GM10248 (cell line): ENCODE results near the gene SIT1.
A peak's percentile ranks its signal among the peaks of the same experiment; 100 is the strongest.

Experiments
- CTCF ChIA-PET: fragments of 300-600 bp; sonication (Branson Sonifier 250); formaldehyde crosslinking; extraction: SDS; loops from one replicate; lab custom pipeline; 2021; ENCODE audit warnings: antibody characterized with exemption; lab: Yijun Ruan, JAX
- POLR2A ChIA-PET: fragments of 350-650 bp; sonication (Branson Sonifier 250); formaldehyde crosslinking; extraction: SDS; loops from one replicate; lab custom pipeline; 2020; ENCODE audit warnings: antibody characterized with exemption; lab: Yijun Ruan, JAX
- DNase-seq: peaks from one replicate; pipeline ENCODE4 v3.0.0; 2012; ENCODE audit errors: extremely low spot score
- TF ChIP-seq, protein P1 (sequence below): IDR thresholded peaks from 2 replicates; pipeline ENCODE4 v1.5.1; 2012; ENCODE audit warnings: mild to moderate bottlenecking, low read depth; ENCODE audit errors: extremely low read depth, missing control alignments, control extremely low read depth

SIT1 gene

DNA sequence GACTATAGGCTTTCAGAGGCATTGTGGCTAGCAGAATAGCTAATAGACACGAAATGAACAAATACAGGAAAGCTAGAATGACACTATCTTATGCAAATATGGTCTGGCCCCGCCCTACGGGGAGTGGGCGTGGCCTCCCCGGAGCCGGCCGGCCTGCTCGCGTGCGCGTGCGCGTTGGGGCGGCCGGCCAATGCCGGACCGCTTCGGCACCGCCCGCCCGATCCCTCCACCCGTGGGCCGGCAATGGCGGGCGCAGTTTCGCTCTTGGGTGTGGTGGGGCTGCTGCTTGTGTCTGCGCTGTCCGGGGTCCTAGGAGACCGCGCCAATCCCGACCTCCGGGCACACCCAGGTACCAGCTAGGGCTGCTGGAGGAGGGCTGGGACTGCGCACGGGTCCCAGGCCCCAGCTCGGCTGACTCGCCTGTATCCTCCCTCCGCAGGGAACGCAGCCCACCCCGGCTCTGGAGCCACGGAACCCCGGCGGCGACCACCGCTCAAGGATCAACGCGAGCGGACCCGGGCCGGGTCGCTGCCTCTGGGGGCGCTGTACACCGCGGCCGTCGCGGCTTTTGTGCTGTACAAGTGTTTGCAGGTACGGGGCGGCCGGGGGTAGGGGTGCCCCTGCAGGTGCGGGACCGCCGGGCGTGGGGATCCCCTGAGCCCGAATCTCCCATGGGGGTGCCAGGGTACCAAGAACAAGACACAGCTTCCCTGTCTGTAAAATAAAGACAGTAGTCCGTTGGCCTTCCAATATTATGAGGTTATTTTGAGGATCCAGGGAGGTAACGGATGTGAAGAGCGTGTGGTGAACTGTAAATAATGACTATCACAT lies 7.6 kb upstream of the SIT1 start, which contains the start of gene CCDC107:
CCDC107 (plus strand) TSS at position 156 of the 831 bp plus-strand sequence; CDS start at position 244, 88 bp downstream.
- TF ChIP-seq, protein P1, sequence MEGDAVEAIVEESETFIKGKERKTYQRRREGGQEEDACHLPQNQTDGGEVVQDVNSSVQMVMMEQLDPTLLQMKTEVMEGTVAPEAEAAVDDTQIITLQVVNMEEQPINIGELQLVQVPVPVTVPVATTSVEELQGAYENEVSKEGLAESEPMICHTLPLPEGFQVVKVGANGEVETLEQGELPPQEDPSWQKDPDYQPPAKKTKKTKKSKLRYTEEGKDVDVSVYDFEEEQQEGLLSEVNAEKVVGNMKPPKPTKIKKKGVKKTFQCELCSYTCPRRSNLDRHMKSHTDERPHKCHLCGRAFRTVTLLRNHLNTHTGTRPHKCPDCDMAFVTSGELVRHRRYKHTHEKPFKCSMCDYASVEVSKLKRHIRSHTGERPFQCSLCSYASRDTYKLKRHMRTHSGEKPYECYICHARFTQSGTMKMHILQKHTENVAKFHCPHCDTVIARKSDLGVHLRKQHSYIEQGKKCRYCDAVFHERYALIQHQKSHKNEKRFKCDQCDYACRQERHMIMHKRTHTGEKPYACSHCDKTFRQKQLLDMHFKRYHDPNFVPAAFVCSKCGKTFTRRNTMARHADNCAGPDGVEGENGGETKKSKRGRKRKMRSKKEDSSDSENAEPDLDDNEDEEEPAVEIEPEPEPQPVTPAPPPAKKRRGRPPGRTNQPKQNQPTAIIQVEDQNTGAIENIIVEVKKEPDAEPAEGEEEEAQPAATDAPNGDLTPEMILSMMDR = peak; percentile 68
- DNase-seq = peak; percentile 97
- CTCF ChIA-PET = interaction anchor here (0.7 to 12.2 kb wide), 33 partner anchors 8 to 562 kb away, joined by 3 to 138 read pairs (median 5); partner anchors contain the start of genes FAM221B, GBA2, MSMP and PIGO
- POLR2A ChIA-PET = interaction anchor here (0.6 to 1.2 kb wide), 4 partner anchors 13 to 198 kb away, joined by 3 read pairs; partner anchors contain the start of gene TESK1

DNA sequence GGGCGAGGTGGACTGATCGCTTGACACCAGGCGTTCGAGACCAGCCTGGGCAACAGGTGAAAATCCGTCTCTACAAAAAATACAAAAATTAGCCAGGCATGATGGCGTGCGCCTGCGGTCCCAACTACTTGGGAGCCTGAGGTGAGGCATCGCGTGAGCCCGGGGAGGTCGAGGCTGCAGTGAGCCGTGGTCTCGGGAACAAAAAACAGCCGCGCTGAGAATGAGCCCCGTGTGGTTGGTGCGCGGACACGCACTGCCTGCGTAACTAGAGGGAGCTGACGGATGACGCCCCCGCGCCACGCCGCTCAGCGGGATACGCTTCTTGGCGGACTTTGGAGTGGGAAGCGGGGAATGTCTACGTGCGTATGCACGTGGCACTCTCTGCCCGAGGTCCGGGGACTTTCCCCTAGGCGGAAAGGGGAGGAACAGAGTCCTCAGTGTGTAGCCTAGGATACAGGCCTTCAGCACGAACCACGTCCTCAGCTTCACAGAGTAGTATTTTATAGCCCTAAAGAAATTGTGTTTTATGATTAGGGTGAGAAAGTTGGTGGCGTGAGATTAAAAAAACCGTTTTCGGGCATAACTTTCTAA lies 6.9 kb upstream of the SIT1 start, which contains the start of gene RMRP:
RMRP (minus strand) TSS at position 474 of the 591 bp plus-strand sequence.
- DNase-seq = peak; percentile 92
- TF ChIP-seq, protein P1 = no peak
- CTCF ChIA-PET = interaction anchor here (0.9 to 12.2 kb wide), 26 partner anchors 8 to 561 kb away, joined by 3 to 138 read pairs (median 5); partner anchors contain the start of genes FAM221B, GBA2, MSMP and PIGO
- POLR2A ChIA-PET = interaction anchor here (0.6 to 1.2 kb wide), 5 partner anchors 12 to 199 kb away, joined by 3 read pairs; partner anchors contain the start of genes CREB3, TESK1 and TLN1

DNA sequence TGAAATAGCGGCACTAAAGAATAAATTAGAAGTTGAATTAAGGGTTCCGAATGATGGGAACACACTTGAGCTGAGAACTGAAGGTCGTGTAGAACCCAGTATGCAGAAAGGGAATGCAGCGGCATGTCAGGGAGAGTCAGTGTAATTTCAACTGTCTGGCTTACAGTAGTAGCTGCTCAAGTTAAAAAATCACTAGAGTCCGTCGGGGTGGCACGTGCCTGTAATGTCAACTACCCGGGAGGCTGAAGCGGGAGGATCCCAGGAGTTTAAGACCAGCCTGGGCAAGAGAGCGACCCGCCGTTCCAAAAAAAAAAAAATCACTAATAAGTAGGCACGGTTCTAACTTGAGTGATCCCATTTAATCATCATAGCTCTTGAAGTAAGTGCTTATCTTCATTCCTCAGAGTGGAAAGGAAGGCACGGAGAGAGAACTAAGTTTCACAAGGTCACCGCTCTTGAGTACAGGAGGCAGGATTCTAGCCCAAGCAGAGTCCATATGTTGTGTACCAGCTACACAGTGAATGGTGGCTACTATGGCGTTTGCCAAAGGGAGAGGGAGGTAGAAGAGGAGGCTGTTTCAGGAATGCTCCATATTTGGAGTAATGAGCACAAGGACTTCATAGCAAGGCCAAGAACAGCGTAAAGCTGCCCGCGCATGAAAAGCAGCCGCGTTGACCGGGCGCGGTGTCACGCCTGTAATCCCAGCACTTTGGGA lies 6.3 kb upstream of the SIT1 start:
- no peak for DNase-seq
- POLR2A ChIA-PET = interaction anchor here (0.9 to 1.2 kb wide), 3 partner anchors 11 to 76 kb away, joined by 3 read pairs; partner anchors contain the start of genes CREB3, TESK1 and TLN1
- TF ChIP-seq, protein P1 = no peak
- CTCF ChIA-PET = interaction anchor here (0.7 to 12.2 kb wide), 21 partner anchors 9 to 560 kb away, joined by 3 to 138 read pairs (median 5); partner anchors contain the start of genes FAM221B, GBA2, MSMP and PIGO

DNA sequence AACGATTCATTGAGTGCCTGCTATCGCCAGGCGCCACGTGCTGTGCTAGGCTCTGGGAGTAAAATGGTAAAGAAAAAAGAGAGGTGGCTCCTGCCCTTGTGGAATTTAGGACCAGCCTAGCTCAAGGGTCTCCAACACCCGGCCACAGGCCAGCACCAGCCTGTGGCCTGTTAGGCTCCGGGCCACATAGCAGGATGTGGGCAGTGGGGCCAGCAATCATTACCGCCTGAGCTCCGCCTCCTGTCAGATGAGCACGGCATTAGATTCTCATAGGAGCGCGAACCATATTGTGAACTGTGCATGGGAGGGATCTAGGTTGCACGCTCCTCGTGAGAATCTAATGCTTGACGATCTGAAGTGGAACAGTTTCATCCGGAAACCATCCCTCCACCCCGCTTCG lies 5.6 kb upstream of the SIT1 start:
- CTCF ChIA-PET = interaction anchor here (0.7 to 12.2 kb wide), 12 partner anchors 8 to 93 kb away, joined by 3 to 138 read pairs (median 6); partner anchors contain the start of genes CREB3, GBA2, RGP1 and TLN1
- POLR2A ChIA-PET = no interaction called here
- no peak for DNase-seq
- TF ChIP-seq, protein P1 = no peak

DNA sequence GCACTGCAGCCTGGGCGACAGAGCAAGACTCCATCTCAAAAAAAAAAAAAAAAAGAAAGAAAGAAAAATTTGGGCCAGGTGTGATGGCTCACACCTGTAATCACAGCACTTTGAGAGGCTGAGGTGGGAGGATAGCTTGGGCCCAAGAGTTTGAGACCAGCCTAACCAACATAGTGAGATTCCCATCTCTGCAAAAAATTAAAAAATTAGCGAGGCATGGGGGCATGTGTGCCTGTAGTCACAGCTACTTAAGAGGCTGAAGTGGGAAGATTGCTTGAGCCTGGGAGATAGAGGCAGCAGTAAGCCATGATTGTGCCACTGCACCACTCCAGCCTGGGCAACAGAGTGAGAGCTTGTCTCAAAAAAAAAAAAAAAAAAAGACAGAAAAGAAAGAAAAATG lies 2.9 kb upstream of the SIT1 start:
- TF ChIP-seq, protein P1 = no peak
- CTCF ChIA-PET = interaction anchor here (1.7 kb wide), 1 partner anchor 172 kb away, joined by 5 read pairs; no protein-coding TSS in a partner anchor
- POLR2A ChIA-PET = interaction anchor here (0.6 to 0.7 kb wide), 4 partner anchors 8 to 984 kb away, joined by 3 to 6 read pairs (median 4); partner anchors contain the start of gene VCP
- no peak for DNase-seq

DNA sequence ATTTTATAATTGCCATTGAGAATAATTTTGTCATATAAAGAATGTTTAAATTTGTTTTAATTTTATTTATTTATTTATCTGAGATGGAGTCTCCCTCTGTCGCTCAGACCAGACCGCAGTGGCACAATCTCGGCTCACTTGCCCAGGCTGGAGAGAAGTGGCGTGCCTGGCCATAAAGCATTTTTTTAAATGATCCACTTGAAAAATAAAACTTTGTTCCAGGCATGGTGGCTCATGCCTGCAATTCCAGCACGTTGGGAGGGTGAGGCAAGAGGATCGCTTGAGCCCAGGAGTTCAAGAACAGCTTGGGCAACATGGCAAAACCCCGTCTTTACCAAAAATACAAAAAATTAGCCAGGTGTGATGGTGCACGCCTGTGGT lies 2.1 kb upstream of the SIT1 start:
- CTCF ChIA-PET = interaction anchor here (1.7 kb wide), 1 partner anchor 173 kb away, joined by 5 read pairs; no protein-coding TSS in a partner anchor

More for the DNA sequence above, 2.1 kb upstream of the SIT1 start:
- POLR2A ChIA-PET = interaction anchor here (0.7 kb wide), 2 partner anchors 9 to 564 kb away, joined by 4 to 6 read pairs; no protein-coding TSS in a partner anchor
- no peak for DNase-seq
- TF ChIP-seq, protein P1 = no peak
